CD4-positive, alpha-beta T cell treated with Interleukin-4 for 4 hours (primary cell): Measurements from ENCODE around the gene TP53INP2.
"Not testable (repeated sequence)": the region's sequence is repeated elsewhere in the genome, so short reads cannot be mapped to it uniquely, and the experiment has no call there.

Experiments used
- DNase-seq: peaks from one replicate; pipeline ENCODE4 v3.0.0-alpha.2; 2020

The TP53INP2 gene

GRCh38 chr20:34704177-34705007 lies at the start of gene TP53INP2:
Gene TP53INP2 (plus strand): TSS chr20:34704344. CDS start chr20:34708740, 4,396 bp downstream.
- DNase-seq, result peak; percentile 80

GRCh38 chr20:34658654-34659053 lies 45.5 kb upstream of the TP53INP2 start:
- not testable (repeated sequence) for DNase-seq

GRCh38 chr20:34661811-34662210 lies 42.3 kb upstream of the TP53INP2 start:
- peak; percentile 4 for DNase-seq

GRCh38 chr20:34663213-34663943 lies 40.8 kb upstream of the TP53INP2 start:
- no peak for DNase-seq

GRCh38 chr20:34664751-34665150 lies 39.4 kb upstream of the TP53INP2 start:
- not testable (repeated sequence) for DNase-seq

- no peak for DNase-seq
Observed at GRCh38 chr20:34669094-34669493, 35.0 kb upstream of the TP53INP2 start.

- no peak for DNase-seq
Observed at GRCh38 chr20:34673412-34673811, 30.7 kb upstream of the TP53INP2 start.

- no peak for DNase-seq
Observed at GRCh38 chr20:34675561-34675960, 28.6 kb upstream of the TP53INP2 start.

- DNase-seq, result no peak
Observed at GRCh38 chr20:34675993-34676641, 28.0 kb upstream of the TP53INP2 start.

- peak; percentile 94 for DNase-seq
Observed at GRCh38 chr20:34676642-34677373, 27.3 kb upstream of the TP53INP2 start, which contains the start of gene PIGU. Gene PIGU (minus strand): TSS chr20:34677092. CDS start chr20:34677085, 7 bp downstream.

GRCh38 chr20:34680586-34681175 lies 23.5 kb upstream of the TP53INP2 start:
- no peak for DNase-seq

GRCh38 chr20:34683667-34684066 lies 20.5 kb upstream of the TP53INP2 start:
- DNase-seq, result no peak

- no peak for DNase-seq
Observed at GRCh38 chr20:34689486-34689885, 14.7 kb upstream of the TP53INP2 start.

- DNase-seq, result no peak
Observed at GRCh38 chr20:34691838-34692237, 12.3 kb upstream of the TP53INP2 start.

- DNase-seq, result no peak
Observed at GRCh38 chr20:34693414-34693813, 10.7 kb upstream of the TP53INP2 start.

GRCh38 chr20:34701405-34702085 lies 2.6 kb upstream of the TP53INP2 start:
- DNase-seq, result no peak

- no peak for DNase-seq
Observed at GRCh38 chr20:34703061-34703423, 1.1 kb upstream of the TP53INP2 start.

- no peak for DNase-seq
Observed at GRCh38 chr20:34703424-34704176, 544 bp upstream of the TP53INP2 start.

- no peak for DNase-seq
Observed at GRCh38 chr20:34705008-34705396, 858 bp downstream of the TP53INP2 start.

GRCh38 chr20:34705397-34706301 lies 1.5 kb downstream of the TP53INP2 start:
- DNase-seq, result no peak
